GM21825 (cell line): ENCODE data around the gene RSF1.
A peak's percentile ranks its signal among the peaks of the same experiment; 100 is the strongest.

Source experiments
- ATAC-seq: cut with Tn5 transposase; IDR thresholded peaks from one replicate; pipeline ENCODE4 v1.9.1; 2021; ENCODE audit warnings: mild to moderate bottlenecking, moderate library complexity; ENCODE audit not compliant: unreplicated experiment

RSF1 gene

DNA sequence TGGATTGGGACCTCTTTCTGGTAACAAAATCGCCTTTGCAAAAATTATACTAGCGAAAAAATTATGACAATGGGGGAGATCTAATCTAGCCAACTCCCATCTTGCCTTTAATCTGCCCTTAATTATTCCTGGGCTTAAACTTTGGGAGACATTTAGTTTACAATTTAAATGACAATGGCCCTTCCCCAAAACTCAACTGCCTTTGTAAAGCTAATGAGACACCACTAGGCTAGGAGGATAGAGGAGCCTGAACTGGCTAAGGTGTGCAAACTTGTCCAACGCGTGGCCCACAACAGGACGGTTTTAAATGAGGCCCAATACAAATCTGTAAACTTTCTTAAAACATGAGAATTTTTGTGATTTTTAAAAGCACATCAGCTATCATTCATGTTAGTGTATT, 67.3 kb downstream of the RSF1 start:
- ATAC-seq, result no peak

GRCh38 chr11:77752516-77752915, 68.0 kb downstream of the RSF1 start:
- ATAC-seq, result no peak

DNA sequence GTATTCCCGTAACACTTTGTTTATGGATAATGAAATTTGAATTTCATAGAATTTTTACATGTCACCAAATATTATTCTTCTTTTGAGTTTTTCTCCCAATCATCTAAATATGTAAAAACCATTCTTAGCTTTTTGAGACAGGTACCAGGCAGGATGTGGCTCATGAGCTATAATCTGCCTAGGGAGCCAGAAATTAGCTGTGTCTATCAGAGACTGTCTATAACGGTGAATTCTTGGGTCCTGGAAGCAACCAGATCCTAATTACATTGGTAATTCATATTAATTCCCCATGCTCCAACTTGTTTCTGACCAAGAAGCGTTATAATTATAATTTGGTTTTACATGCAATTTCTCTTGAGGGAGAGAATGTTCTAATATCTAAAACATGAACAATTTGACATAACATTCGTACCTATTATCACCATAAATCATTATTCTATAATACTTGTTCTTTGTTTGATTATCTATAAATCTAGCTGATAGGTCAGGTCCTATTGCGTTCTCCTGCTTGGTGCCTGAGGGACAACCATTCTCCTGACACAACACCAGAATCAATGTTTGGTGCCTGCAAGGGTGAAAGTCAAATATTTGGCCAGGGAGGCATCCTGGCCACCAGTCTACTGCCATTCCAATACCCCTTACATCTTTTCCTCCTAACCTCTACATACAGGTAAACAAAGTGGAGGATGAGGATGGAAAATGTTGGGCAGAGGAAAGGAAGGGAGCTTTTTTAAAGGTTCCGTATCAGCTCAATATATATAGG, 69.9 kb downstream of the RSF1 start:
- no peak for ATAC-seq

DNA sequence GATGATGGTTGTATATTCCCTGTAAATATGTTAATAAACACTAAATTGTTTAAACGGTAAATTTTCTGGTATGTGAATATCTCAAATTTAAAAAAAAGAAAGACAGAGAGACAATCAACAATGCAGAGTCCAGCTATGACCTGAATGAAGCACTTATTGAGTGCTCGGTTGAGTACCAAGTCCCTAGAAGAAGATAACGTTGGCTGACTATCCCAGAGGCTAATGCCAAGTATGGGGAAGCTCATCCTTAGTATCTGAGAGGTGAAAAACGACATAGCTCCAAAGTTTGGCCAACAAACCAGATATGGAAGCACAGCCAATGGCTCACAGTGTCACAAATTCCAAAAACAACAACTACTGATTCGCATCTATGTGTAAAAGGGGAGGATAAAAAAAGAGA, 71.3 kb downstream of the RSF1 start:
- no peak for ATAC-seq

DNA sequence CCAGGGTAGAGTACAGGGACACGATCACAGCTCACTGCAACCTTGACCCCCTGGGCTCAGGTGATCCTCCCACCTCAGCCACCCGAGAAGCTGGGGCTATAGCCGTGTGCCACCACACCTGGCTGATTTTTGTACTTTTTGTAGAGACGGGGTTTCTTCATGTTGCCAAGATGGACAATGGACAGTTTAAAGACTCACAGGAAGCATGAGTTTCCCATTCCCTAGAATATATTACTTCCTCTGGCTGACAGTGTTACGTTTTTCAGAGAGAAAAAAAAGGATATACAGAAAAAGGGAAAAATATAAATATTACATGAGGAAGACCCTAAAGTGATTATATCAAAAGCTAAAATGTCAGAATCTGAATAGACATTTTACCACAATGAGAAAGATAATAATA, 72.3 kb downstream of the RSF1 start:
- no peak for ATAC-seq

GRCh38 chr11:77747381-77747969, 73.0 kb downstream of the RSF1 start:
- ATAC-seq, result no peak

DNA sequence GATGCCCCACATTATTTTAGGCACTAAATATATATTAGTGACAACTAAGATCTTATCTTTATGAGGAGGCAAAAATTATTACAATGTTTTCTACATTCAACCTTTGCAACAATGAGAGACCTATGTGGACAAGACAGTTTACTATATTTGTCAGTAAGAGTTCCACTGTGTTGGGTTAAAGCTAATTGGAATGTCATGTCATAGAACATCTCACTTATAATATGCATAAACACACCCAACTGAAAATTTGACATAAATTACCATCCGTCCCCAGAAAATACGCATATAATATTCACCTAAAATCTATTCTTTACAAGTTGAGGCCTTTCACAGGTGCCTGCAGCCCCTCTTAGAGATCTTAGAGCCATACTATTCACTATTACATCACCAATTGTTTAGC, 84.0 kb downstream of the RSF1 start:
- no peak for ATAC-seq

DNA sequence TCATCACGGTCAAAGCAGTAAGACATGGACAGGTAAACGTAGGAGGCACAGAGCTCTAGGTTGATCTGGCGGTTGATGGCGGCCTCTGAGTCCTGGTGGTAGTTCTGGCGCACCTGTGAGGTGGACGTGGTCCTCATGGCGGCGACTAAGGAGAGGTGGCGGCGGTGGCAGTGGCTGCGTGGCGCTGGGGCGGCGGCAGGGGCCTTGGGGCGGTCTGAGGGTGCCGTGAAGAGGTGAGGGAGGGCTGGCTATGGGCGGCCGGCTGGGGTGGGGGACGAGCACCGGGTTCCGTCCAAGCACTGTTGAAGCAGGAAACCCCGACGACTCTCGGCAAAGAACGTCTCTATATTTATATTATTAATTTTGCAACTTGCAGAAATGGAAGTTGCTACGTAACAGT, 85.6 kb downstream of the RSF1 start:
- ATAC-seq, result no peak

- no peak for ATAC-seq
These were observed 88.4 kb downstream of the RSF1 start for GRCh38 chr11:77732143-77732542.

DNA sequence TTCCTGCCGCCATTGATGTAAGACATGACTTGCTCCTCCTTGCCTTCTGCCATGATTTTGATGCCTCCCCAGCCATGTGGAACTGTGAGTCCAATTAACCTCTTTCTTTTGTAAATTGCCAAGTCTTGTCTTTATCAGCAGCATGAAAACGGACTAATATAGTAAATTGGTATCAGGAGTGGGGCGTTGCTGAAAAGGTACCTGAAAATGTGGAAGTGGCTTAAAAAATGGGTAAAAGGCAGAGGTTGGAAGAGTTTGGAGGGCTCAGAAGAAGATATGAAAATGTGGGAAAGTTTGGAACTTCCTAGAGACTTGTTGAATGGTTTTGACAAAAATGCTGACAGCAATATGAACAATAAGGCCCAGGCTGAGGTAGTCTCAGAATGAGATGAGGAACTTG, 89.7 kb downstream of the RSF1 start:
- no peak for ATAC-seq

- ATAC-seq, result no peak
These were observed 91.5 kb downstream of the RSF1 start for GRCh38 chr11:77729063-77729462.

DNA sequence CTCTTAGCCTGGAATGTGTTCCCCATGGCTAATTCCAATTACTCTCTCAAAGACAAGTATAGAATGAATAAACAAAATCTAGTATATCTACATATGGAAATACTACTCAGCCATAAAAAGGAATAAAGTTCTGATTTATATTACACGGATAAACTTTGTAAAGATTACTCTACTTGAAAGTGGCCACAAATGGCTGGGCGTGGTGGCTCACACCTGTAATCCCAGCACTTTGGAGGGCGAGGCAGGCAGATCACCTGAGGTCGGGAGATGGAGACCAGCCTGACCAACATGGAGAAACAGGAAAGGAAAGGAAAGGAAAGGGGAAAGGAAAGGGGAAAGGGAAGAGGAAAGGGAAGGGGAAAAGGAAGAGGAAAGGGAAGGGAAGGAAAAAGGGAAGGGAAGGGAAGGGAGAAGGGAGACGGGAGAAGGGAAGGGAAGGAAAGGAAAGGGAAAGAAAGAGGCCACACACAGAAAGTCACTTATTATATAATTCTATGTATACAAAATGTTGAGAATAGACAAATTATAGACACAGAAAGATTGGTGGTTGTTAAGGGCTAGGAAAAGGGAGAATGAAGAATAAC, 92.2 kb downstream of the RSF1 start:
- no peak for ATAC-seq

- ATAC-seq, result no peak
These were observed 94.0 kb downstream of the RSF1 start for GRCh38 chr11:77726524-77726923.

DNA sequence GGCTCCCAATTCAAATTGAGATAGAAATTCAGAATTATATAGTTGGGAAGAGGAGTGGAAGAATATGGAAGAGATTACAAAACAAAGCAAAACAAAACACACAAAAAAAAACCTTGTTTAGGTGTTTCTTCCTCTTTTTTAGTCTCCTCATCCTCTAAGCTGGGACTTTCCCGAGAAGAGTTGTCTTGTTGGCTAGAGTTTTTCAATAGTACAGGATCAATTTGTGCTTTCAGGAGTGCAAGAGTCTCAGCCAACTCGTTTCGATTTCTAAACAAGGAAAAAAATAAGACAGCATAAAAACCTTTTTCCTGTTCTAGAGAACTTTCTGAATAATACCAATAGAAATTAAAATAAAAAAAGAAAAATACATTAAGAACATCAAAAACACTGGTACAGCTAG, 95.1 kb downstream of the RSF1 start:
- peak; percentile 55 for ATAC-seq

- ATAC-seq, result no peak
These were observed 95.9 kb downstream of the RSF1 start for GRCh38 chr11:77724636-77725035.

DNA sequence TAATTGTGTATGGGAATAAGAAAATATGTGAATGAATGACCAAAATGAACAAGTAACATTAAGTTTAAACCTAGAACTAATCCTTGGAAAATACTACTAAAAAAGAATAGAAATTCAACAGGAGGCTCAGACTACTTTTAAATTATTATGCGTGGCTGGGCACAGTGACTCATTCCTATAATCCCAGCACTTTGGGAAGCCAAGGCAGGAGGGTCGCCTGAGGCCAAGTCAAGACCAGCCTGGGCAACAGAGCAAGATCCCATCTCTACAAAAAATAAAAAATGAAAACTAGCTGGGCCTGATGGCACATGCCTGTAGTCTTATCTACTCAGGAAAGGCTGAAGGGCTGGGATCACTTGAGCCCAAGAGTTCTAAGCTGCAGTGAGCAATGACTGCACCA, 97.5 kb downstream of the RSF1 start:
- ATAC-seq, result no peak

DNA sequence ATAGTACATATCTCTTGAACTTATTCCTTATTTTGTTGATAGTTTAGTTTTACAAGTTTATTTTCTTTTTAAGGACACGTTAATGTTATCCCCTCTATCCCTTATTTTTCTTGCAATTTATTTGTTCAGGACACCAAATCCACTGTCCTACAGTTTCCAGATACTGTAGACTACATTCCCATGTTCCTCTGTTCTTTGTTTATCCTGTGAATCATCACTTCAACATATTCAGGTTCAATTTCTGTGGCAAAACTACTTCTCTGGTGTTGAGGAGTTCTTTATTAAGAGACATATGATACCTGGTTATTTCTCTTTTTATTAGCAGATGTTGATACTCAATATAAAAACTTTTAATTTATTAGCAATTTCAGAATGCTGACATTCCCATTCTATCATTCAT, 110.2 kb downstream of the RSF1 start:
- ATAC-seq, result no peak

- ATAC-seq, result no peak
These were observed 114.5 kb downstream of the RSF1 start for GRCh38 chr11:77705876-77706579.

DNA sequence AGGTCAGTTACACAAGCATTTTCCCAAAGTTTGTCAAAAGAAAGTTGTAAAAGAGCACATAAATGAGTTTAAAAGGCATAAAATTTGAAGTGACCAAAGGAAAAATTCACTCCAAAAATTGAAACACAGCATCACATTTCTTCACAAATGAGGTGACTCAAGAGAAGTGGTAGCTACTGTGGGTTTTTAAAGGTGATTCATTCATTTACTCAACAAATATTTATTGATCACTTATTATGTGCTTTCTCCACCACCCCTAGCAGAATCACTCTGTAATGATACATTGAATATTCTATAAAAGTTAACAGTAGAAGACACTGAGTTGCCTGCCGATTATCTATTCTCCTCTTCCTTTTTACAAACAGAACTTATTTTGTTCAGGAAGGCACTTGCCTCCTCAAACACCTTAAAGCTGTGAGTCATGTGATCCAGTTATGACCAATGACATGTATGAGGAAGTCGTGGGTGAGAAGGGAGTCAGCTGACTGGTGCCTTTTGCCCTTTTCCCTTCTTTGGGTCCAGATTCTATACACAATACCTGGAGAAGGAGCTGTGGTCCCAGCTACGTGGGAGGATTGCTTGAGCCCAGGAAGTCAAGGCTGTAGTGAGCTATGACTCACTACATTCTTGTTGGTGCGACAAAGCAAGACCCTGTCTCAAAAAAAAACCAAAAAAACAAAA, 115.2 kb downstream of the RSF1 start:
- ATAC-seq, result no peak

DNA sequence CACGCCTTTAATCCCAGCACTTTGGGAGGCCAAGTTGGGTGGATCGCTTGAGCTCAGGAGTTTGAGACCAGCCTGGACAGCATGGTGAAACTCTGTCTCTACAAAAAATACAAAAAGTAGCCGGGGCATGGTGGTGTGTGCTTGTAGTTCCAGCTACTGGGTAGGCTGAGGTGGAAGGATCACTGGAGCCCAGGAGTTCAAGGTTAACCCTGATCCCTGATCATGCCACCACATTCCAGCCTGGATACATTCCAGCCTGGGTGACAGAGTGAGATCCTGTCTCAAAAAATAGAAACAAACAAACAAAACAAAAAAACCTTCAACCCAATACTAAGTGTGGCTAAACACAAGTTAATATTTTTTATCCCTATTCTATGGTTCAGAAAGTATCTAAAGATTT, 116.5 kb downstream of the RSF1 start:
- no peak for ATAC-seq

- no peak for ATAC-seq
These were observed 121.1 kb downstream of the RSF1 start for GRCh38 chr11:77699425-77699824.
